ENCODE results near the gene FIBP.
"Not testable (repeated sequence)": the region's sequence is repeated elsewhere in the genome, so short reads cannot be mapped to it uniquely, and the experiment has no call there.

The FIBP gene

DNA sequence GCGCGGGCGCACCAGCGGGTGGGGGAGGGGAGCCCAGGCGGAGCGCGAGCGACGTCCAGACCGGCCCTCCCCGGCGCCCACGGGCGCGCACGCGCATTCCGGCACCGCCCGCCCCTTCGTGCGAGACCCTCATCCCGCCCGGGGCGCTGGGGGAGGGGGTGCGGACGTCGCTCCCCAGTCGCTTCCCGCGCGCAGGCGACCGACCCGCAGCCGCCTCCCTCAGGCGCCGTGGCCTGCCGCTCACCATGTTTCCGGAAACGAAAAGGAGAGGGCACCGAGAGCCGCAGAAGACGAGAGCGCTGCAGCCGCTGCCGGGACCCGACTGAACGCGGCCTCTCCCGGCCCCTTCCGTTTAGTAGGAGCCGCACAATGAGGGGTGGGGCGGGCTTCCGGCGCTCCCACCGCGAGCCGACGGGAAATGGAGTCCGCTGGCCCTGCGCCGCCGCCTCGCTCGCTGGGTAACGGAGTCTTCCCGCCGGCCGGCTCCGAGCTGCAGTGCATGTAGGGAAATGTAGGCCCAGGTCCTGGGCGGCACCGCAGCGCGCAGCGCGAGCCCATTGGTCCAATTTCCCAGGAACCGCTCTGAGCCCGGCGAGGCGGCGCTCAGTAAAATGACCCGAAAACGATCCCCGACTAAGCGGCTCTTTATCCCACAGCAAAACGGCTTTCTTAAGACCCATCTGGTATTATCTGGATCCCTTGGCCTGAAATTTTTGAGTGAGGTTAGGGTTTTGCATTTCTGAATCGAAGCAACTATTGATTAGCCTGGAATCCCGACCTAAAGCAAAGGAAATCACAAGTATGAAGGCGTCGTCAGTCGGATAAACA is 30.2 kb downstream of the FIBP start, which contains the start of gene CFL1:
Gene CFL1, minus strand, starts transcription at position 328 of the 828 bp plus-strand sequence. Its CDS starts 81 bp downstream, at position 247.
- DNase-seq: peak; percentile 99

DNA sequence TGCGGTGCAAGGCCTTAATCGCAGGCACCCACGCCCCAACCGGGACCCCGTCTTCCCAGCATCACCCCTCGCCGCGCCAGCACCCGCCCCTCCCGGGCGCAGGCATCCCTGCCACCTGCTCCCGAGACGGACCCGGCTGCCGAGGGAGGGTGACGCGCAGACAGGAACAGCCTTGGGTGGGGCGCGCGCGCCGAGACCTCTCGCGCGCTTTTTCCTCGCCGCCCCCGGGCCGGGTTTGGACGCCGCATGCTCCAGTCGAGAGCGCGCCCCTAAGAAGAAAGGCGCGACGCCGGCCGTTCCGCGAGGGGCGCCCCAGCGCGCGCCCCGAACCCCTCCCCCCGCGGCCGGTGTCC is 30.8 kb downstream of the FIBP start:
- DNase-seq: peak; percentile 46

DNA sequence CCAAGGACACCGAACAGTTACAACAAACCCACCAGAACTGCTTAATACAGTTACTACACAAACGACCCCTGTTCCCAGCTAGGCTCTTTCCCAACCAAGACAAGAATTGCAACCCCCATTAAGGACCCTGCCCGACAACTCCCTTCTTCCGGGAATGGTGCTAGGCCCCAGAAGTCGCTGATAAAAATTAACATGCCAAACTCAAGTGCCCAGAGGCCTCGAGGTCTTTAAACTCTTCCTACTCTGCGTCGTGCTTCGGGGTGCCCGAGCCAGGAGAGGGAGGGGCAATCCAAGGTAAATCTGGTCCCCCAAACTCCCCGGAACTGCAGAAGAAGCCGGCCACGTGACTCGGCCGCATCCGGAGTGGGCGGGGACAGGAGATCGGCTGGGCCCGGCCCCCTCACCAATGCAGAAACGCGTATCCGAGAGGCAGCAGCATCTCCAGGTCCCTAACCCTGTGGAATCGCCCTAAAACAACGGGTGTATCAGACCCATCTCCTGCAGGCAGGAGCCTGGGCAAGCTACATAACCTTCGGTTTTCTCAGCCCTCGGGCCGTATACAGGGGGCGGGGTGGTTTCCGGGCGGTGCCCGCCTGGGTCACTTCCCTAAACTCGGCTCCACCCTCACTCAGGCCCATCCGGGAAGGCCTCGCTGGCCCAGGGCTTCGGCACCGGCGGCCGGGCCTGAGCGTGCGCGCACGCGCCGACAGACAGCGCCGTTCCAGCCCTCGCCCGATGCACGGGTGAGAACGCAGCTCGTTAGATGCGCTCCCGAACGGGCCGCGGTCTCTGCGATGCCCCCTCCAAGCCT is 31.4 kb downstream of the FIBP start:
- DNase-seq: peak; percentile 66

DNA sequence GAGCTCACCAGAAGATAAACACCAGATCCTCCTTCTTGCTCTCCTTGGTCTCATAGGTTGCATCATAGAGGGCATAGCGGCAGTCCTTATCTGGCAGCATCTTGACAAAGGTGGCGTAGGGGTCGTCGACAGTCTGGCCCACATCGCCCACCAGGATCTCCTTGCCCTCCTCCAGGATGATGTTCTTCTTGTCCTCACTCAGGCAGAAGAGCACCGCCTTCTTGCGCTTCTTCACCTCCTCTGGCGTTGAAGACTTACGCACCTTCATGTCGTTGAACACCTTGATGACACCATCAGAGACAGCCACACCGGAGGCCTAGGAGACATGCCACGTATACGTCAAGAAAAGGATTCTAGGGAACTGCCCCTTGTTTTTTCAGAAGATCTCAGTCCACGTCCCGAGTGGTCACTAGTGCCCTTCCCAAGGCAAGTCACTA is 32.3 kb downstream of the FIBP start:
- no peak for DNase-seq

DNA sequence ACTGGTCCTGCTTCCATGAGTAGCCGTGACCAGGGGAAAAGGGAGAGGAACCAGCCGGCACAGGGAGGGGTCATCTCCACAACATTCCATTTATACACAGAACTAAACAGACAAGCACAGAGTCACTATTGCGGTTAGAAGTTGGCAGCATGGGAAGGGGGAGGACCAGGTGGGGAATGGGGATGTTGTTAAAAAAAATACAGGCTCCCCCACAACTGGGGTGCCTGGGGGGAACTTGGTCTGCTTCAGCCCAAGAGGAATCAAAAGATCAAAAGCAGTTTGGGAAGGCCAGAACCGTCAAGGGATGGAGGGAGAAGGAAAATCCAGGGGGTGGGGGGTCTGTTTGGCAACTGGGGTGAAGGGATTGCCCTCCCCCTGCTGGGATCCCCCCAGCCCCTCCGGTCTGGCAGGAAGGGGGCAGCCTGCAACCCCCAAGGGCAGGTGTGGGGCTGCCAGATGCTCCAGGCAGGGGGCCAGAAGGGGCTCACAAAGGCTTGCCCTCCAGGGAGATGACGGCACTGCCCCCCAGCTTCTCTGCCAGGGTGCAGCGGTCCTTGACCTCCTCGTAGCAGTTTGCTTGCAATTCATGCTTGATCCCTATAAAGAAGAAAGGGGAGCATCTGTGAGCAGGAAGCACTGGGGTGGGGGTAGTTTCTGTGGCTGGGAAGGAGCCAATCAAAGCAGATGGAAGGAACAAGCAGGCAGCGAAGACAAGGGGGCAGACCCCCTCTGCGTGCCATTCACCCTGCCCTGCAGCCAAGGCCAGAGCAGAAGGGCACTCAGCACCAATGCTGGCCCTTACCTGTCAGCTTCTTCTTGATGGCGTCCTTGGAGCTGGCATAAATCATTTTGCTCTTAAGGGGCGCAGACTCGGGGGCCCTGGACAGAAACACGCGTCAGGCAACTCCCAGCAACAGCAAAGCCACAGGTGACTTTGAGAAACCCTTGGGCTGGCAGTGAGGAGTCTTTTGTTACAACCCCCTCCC is 33.1 kb downstream of the FIBP start:
- DNase-seq: no peak

DNA sequence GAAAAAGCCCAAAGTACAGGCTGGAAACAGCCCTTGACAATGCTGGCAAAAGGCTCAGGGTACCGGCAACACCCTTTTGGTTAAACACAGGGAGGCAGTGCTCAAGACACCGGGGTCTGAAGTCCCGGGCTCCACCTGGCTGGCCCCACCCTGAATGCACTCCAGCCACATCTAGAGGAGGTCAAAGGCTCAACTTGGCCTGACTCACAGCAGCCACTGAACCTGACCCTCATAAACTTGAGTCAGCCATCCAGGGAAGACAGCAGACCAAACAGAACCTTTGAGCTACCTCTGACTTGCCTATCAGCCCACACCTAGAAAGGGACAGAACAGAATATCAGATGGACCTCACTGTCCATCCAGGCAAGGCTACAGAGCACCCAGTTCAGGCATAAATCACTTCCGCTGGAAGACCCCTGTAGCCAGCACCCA is 34.1 kb downstream of the FIBP start:
- DNase-seq: no peak

DNA sequence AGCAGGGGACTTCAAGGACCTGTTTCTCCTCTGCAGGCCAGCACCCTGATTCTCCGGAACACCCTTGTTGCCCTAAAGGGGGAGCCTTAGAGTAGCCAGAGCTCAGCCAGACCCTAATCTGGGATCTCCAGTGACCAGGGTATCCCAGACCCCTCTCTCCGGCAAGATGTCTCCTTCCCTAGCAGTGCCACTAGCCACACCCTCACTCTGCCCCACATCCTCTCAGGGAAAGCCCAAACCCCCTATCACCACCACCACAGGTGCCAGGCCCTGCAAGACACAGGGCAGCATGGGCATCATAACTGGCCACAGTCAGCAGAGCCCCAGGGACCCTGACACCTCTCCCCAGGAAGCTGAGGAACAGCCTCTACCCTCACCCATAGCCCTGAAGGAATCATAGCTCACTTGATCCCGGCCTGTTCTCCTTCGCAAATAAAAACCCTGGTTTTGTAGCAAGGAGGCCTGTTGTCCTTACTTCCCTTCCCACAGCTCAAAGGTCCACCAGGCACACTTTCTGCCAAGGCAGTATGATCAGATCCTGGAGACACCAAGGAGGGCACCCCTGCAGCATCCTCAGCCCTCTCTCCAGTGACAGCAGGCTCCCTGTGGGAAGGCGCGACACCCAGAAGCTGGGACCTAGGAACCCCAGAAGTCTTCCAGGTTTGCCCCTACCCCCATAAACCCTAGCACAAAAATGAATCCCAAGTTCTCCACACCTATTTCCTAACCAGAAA is 34.9 kb downstream of the FIBP start:
- peak; percentile 34 for DNase-seq

GRCh38 chr11:65852508-65853245 is 35.6 kb downstream of the FIBP start:
- no peak for DNase-seq

DNA sequence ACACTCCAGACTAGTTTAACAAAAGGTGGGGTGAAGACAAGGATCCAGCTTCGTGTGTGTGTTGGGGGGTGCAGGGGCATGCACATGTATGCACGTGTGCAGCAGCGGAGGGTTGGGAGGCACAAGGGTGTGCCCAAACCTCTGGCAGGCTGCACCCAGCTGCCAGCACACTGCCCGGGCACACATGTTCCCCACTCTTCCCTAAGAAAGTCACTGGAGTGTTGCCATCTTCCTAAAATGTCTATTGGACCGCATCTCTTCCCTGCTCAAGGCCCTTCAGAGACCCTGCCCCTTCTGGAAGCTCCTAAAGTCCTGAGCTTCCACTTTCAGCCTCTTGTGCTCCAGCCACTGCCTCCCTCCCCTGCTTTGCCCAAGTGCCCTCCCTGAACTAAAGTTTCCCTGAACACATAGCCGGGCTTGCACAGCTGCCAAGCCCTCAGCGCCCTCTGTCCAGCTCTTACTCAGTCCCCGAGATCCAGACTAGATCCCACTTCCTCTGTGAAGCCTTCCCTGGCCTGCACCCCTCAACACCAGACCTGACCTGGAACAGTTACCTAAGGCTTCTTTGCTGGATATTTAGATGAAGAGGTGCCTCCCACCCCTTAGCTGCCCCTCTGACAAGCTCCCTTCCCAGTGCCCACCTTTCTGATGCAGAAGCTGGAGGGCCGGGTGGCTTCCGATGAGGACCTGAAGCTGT is 36.3 kb downstream of the FIBP start:
- DNase-seq: peak; percentile 32

DNA sequence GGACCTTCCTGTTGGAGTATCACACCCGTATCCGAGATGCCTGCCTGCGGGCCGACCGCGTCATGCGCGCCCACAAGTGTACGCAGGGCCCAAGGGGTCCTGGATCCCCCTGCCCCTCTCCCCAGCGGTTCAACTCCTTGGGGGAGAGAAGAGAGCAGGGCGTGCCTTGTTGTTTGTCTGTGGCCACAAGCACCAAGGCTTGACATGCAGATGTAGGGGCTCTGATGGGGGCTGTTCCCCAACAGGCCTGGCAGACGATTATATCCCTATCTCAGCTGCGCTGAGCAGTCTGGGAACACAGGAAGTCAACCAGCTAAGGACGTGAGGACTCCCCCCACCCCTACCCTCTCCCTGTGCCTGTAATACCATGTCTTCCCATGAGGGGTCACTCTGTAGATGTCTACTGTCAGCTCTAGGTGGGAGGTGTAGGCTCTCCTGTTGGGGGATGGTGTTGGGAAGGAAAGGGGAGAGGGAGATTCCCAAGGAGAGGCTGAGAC is 37.1 kb downstream of the FIBP start:
- DNase-seq: peak; percentile 34

DNA sequence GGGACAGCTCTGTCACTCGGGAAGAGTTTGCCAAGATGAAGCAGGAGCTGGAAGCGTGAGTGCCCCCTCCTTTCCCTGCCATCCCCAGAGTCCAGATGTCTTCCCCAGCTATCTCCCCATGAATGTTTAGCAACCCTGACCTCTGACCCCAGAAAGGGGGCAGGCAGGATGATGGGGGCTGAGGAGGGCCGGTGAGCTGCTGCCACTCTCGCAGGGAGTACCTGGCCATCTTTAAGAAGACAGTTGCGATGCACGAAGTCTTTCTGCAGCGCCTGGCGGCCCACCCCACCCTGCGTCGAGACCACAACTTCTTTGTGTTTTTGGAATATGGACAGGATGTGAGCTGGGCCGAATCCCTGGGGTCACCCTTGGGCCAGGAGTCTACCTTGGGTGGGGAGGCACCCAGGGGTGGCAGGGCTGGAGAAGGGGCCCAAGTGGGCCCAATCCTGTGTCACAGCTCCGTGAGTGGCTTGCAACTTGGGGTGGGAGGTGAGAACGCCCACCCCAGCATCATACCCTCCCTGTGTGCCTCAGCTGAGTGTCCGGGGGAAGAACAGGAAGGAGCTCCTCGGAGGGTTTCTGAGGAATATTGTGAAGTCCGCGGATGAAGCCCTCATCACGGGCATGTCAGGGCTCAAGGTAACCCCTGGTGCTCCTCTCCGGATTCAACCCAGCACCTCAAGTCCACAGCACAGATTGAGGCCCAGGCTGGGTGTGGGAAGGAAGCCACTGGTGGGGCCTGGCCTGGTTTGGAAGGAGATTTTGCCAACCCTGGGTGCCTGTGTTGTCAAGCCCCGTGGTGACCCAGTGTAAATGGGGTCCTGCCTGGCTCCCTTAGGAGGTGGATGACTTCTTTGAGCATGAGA is 37.8 kb downstream of the FIBP start:
- DNase-seq: peak; percentile 30

- no peak for DNase-seq
Observed at GRCh38 chr11:65849771-65850216, 38.5 kb downstream of the FIBP start.

GRCh38 chr11:65849366-65849765 is 38.9 kb downstream of the FIBP start:
- DNase-seq: no peak

- DNase-seq: not testable (repeated sequence)
Observed at GRCh38 chr11:65848693-65849092, 39.6 kb downstream of the FIBP start.

- DNase-seq: no peak
Observed at GRCh38 chr11:65847746-65848145, 40.5 kb downstream of the FIBP start.

DNA sequence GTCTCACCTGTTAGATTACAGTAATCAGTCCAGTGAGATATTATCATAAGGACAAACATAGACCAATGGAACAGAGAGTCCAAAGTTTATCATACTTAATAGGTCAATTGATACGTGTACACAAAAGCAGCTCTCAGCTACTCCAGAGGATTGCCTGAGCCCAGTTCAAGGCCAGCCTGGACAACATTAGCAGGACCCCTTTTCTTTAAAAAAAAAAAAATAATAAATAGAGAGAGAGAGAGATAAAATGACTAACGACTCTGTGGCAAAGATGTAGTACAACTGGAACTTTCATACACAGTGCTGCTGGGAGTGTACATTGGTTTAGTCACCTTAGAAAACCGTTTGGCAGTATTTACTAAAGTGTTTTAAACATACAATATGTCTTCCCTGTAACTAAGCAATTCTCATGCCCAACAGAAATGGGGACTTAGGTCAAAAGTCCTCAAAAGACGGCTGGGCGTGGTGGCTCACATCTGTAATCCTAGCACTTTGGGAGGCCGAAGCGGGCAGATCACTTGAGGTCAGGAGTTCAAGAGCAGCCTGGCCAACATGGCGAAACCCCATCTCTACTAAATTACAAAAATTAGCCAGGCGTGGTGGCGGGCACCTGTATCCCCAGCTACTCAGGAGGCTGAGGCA is 43.9 kb downstream of the FIBP start:
- no peak for DNase-seq

GRCh38 chr11:65843811-65844210 is 44.5 kb downstream of the FIBP start:
- no peak for DNase-seq

GRCh38 chr11:65842144-65842543 is 46.1 kb downstream of the FIBP start:
- DNase-seq: no peak

- DNase-seq: no peak
Observed at GRCh38 chr11:65834202-65834601, 54.1 kb downstream of the FIBP start.
